Amniotic stem cell (primary cell): ENCODE data around the gene SNCAIP.

Source experiments
- DNase-seq: peaks from one replicate; lab custom pipeline; 2025; lab: John Stamatoyannopoulos, UW

Gene SNCAIP

DNA sequence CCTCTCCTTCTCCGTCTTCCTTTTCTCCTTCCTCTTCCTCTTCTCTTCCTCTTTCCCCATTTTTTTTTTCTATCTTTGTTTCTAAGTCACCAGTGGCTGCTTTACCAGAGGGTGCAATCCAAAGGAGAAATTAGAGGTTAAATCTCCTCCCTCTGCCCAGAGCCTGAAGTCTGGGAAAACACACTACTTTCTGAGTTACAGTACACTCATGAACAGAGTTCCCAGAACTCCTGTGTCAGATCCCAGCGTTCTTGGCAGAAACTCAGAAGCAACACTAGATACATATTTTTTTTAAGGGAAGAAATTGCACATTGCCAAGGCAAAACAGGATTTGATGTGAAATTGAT is 189.0 kb downstream of the SNCAIP start:
- no peak for DNase-seq

DNA sequence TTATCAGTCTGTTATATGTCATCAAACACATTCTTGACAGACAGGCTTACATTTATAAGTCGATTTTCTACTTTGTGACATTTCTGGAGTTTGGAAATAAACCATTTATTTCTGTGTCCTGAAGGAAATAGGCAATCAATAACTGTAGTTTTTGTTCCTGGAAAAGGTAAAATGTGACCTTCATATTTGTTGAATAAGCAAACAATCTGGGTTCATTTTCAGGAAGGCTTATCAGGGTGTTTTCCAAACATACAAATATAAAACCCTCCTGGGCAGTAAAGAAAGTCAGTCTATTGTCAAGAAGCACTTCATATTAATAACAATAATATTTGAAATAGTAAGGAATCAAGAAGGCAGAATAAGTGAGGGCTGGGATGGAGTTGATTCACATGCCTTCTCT is 195.0 kb downstream of the SNCAIP start:
- DNase-seq = no peak

GRCh38 chr5:122507581-122507980 is 195.5 kb downstream of the SNCAIP start:
- no peak for DNase-seq

GRCh38 chr5:122508623-122509022 is 196.6 kb downstream of the SNCAIP start:
- no peak for DNase-seq
